ENCODE results near the gene DALRD3. TPM values are rescaled to one million over a fixed set of nuclear protein-coding genes. Genes with fewer than 3 reads are reported as not detected.

The DALRD3 gene
- total RNA-seq, 2 donors from 2014 or later, result 9.5 to 11.8 TPM

- H3K27ac ChIP-seq, result no peak overlapping the region
- no peaks in the 10 kb centered on the region for H3K4me1 ChIP-seq
- DNase-seq (ENCODE audit: low spot score), result no peak
- no peaks in the 10 kb centered on the region for H3K9me3 ChIP-seq
- H3K4me3 ChIP-seq, result no peak overlapping the region
- H3K36me3 ChIP-seq, result peaks cover 76% of the 10 kb centered on the region
- no peaks in the 10 kb centered on the region for H3K27me3 ChIP-seq
- TF ChIP-seq CTCF (IDR thresholded peaks at IDR 0.05), result no peak
Observed at GRCh38 chr3:49035281-49035680, 16.9 kb upstream of the DALRD3 start.

- TF ChIP-seq CTCF (IDR thresholded peaks at IDR 0.05), result no peak
- no peak for DNase-seq (ENCODE audit: low spot score)
- Histone ChIP-seq H3K4me3 (no peak overlapping the region), H3K36me3 (peaks cover 79% of the 10 kb centered on the region), H3K27me3 (no peaks in the 10 kb centered on the region), H3K4me1 (no peaks in the 10 kb centered on the region), H3K9me3 (no peaks in the 10 kb centered on the region), H3K27ac (no peak overlapping the region)
Observed at GRCh38 chr3:49034650-49035049, 16.3 kb upstream of the DALRD3 start.

GRCh38 chr3:49032646-49033304 lies 14.4 kb upstream of the DALRD3 start:
- Histone ChIP-seq H3K4me1 (peaks cover 0 to 13% of the 10 kb centered on the region in 2 donors), H3K27me3 (no peaks in the 10 kb centered on the region), H3K27ac (no peak overlapping the region), H3K36me3 (peaks cover 71% of the 10 kb centered on the region), H3K4me3 (no peak overlapping the region), H3K9me3 (no peaks in the 10 kb centered on the region)
- no peak for TF ChIP-seq CTCF (IDR thresholded peaks at IDR 0.05)
- no peak for DNase-seq (ENCODE audit: low spot score)

- Histone ChIP-seq H3K9me3 (no peaks in the 10 kb centered on the region), H3K36me3 (peaks cover 64% of the 10 kb centered on the region), H3K4me3 (no peak overlapping the region), H3K27me3 (no peaks in the 10 kb centered on the region), H3K27ac (peak overlapping the region in 1 of 2 donors; percentile 98), H3K4me1 (peaks cover 0 to 24% of the 10 kb centered on the region in 2 donors)
- DNase-seq (ENCODE audit: low spot score), result no peak
- TF ChIP-seq CTCF (IDR thresholded peaks at IDR 0.05), result no peak
Observed at GRCh38 chr3:49030321-49030720, 11.9 kb upstream of the DALRD3 start.

- no peak for TF ChIP-seq CTCF (IDR thresholded peaks at IDR 0.05)
- Histone ChIP-seq H3K4me1 (peaks cover 0 to 29% of the 10 kb centered on the region in 2 donors), H3K27ac (peak overlapping the region; percentile 96 to 98), H3K9me3 (no peaks in the 10 kb centered on the region), H3K4me3 (peak overlapping the region; percentile 73 to 82), H3K27me3 (no peaks in the 10 kb centered on the region), H3K36me3 (peaks cover 67% of the 10 kb centered on the region)
- DNase-seq (ENCODE audit: low spot score), result peak; percentile 61
Observed at GRCh38 chr3:49029563-49029884, 11.1 kb upstream of the DALRD3 start.
